NCI-H345 (cell line): ENCODE results near the gene ZCCHC2.
A peak's percentile ranks its signal among the peaks of the same experiment; 100 is the strongest.

Experiments
- DNase-seq: peaks from one replicate; lab custom pipeline; 2025; lab: John Stamatoyannopoulos, UW

Gene ZCCHC2

GRCh38 chr18:62578980-62579511, 56.2 kb downstream of the ZCCHC2 start:
- DNase-seq = no peak

- DNase-seq = no peak
These were observed 60.6 kb downstream of the ZCCHC2 start for GRCh38 chr18:62583376-62583775.

- DNase-seq = peak; percentile 87
These were observed 61.7 kb downstream of the ZCCHC2 start for GRCh38 chr18:62584241-62585120.

DNA sequence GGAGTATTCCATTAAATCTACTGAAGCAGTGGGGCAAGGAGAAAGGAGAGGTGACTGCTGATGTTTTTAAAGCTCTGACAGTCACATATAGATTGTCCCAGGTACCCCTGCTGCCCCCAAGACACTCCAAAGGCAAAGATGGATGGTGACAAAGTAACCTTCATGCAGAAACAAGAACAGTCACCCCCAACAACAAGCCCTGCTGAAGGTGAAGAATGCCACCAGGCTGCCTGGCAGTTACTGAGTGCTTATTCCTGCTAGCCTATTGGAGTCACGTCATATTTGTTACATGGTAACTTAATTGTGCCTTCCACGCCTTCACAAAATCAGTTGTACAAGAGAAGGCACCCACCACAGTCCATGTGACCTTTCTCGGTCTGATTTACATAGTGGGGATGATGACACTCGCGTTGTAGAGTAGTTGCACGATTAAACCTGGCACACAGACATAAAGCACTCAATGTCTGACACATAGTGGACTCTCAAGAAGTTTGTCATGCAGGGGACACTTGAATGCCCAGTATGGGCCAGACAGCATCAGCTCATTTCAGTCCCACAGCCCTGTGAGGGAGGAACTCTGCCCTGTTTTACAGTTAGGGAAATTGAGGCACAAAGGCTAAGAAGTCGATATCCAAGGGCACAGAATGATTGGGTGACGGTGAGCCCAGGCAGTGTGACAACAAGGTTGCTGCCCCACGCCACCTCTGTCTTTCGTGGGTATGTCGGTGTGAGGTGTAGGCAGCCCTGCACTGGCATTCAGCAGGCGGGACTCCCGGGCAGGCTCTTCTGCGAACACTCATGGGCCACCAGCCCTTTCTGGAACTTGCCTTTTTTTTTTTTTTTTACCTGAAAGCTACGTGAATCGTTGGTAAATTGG, 62.7 kb downstream of the ZCCHC2 start:
- no peak for DNase-seq

- peak; percentile 45 for DNase-seq
These were observed 63.4 kb downstream of the ZCCHC2 start for GRCh38 chr18:62586151-62586774.

GRCh38 chr18:62586781-62587487, 64.1 kb downstream of the ZCCHC2 start:
- DNase-seq = no peak

DNA sequence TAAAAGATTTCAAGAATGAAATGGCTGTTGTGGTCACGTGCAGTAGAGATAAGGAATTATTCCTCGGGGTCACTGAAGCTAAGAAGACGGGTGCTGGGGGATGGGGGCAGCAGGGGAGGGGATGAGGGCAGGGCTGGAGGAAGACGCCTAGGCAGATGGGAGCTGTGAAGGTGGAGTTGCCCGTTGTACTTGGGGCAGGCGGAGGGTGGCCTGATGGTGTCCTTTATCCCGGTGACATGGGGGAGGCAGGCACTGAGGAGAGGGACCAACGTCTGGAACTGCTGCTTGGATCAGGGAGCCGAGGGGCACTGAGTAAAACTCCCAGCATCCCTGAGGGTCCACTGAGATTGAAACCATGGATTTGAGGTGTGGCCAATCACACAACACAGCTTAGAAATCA, 64.9 kb downstream of the ZCCHC2 start:
- DNase-seq = no peak

DNA sequence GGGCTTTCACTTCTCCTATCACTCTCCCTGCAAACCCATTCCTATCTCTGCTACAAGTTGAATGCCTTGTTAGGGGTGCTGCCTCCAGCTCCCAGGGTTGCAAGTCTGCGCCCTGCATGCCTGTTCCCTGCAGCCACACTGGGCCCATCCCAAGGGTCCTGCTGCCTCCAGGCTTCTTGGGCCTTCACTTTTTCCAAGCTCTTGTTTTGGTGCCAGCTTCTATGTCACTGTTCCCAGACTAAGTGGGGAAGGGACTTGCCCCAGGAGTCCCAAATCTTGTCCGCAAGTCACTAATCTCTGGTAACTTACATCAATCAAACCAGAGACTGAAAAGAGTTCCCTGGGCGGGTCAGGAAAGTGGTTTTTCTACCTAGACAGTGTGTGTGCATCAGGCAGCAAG, 65.4 kb downstream of the ZCCHC2 start:
- no peak for DNase-seq

DNA sequence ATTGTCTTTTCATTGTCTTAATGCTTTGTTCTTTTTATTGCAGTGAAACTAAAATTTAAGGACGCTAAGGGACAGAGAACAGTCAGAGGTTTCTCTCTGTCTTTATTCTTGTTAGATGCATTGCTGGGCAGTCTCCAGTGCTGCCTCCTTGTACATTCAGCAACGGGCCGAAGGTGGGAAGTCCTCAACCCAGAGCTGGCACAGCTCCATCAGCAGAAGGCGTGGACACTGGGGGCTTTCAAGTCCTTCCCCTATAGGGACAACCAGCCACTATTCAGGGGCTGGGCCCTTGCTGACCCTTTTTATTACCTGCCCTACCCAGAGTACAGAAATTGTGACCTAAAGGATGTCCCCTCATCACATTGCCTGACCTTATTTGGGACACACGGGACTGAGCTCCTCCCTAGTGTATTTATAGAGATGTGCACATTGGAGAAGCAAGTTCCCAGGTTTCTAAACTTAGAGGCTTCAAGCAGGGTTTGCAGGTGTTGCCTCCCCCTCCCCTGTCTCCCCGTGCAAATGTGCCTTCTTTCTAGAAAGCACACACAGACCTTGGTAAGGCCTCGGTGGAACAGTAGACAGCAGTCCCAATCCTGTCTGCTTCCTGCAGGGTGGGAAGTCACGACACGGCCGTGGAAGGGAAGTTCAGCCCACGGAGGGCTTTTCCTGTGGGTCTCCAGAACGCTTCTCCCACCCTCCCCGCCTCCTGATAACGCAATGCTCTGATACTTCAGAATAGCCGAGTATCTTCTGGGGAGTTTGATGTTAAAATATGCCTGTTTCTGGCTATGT, 68.2 kb downstream of the ZCCHC2 start:
- no peak for DNase-seq

- DNase-seq = no peak
These were observed 73.5 kb downstream of the ZCCHC2 start for GRCh38 chr18:62596145-62597005.

GRCh38 chr18:62601871-62602270, 79.0 kb downstream of the ZCCHC2 start:
- DNase-seq = no peak

DNA sequence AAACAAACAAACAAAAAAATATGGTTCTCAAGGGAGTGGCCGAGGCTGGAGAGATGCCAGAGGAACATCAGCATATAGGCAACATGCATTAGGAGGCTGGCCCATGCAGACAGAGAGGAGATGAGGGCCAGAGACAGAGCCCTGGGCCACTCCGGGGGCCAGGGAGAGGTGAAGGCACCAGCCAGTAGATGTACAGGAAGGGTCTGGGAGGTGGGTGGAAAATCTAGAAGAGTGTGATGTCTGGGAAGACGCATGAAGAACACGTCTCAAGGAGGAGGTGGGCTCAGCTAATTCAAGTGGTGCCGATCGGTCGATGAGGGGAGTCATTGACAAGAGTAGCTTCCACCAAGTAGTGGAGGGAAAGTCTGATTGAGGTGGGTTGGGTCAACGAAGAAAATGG, 79.9 kb downstream of the ZCCHC2 start:
- DNase-seq = no peak

DNA sequence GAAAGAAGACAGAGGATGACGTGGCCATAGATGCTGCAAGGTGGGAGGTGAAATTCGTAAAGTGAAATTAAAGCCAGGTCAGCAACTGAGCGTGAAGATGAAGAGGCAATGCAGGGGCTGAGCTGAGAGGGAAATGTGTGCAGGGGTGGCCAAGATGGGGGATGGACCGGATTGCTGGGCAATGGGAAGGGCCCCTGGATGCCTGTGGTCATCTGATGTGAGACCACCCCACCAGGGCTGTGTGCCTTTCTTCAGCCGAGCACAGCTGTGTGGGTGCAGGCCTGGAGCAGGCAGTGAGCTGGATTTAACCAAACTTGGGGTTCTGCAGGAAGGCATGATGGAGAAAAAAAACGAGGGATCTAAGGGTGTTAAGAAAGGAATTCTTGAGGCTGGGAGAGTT, 80.4 kb downstream of the ZCCHC2 start:
- no peak for DNase-seq

DNA sequence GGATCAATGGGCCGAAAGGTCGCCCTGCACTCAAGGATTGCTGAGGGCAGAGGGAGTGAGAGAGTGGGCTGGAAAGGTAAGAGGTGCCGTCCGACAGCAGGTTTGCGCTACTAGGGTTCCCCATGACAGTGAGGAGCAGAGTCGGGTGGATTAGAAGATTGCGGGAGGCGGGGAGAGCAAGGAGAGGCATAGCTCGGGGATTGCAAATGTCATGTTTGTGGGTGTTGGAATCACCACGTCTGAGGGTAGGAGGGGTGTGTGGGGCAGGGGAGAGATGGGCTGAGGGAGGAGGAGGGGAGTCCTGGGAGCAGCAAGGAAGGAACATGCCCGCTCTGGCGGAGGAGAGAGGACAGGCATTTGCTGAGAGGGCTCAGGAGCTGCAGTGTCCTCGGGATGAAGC, 81.2 kb downstream of the ZCCHC2 start:
- DNase-seq = no peak

DNA sequence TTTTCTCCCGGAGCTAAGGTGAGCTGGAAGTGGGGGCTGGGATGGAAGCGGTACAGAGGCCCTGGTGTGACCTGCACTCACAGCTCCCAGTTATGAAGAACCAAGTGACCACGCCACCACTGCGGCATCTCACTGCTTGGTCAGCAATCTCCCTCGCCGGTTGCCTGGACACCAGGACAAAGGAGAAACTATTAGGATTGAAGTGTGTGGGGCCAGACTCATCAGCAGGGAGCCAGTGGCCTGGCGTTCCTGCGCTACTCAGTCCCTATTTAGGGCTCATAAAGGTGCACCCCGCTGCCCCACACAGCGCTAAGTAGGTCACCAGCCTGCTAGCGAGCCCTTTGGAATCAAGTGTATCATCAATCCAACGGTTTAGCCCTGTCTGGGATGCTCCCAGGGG, 82.9 kb downstream of the ZCCHC2 start:
- DNase-seq = no peak

- DNase-seq = no peak
These were observed 83.3 kb downstream of the ZCCHC2 start for GRCh38 chr18:62606106-62606505.

- DNase-seq = no peak
These were observed 84.5 kb downstream of the ZCCHC2 start for GRCh38 chr18:62607302-62607701.

- no peak for DNase-seq
These were observed 85.0 kb downstream of the ZCCHC2 start for GRCh38 chr18:62607708-62608428.

- DNase-seq = no peak
These were observed 86.9 kb downstream of the ZCCHC2 start for GRCh38 chr18:62609764-62610163.
